DND-41 (cell line): ENCODE data around the gene DACT3.

ENCODE experiments used
- EZH2 ChIP-seq: IDR thresholded peaks from 3 replicates; pipeline ENCODE4 v1.6.1; 2012; ENCODE audit warnings: borderline replicate concordance, low read depth, mild to moderate bottlenecking, moderate library complexity, low read length, inconsistent platforms; ENCODE audit not compliant: severe bottlenecking
- TF ChIP-seq, protein P1 (sequence below): IDR thresholded peaks from 2 replicates; pipeline ENCODE4 v1.5.1; 2012; ENCODE audit warnings: borderline replicate concordance, low read length, moderate library complexity, mild to moderate bottlenecking; ENCODE audit not compliant: poor library complexity, severe bottlenecking; ENCODE audit errors: extremely low read depth

DNA sequence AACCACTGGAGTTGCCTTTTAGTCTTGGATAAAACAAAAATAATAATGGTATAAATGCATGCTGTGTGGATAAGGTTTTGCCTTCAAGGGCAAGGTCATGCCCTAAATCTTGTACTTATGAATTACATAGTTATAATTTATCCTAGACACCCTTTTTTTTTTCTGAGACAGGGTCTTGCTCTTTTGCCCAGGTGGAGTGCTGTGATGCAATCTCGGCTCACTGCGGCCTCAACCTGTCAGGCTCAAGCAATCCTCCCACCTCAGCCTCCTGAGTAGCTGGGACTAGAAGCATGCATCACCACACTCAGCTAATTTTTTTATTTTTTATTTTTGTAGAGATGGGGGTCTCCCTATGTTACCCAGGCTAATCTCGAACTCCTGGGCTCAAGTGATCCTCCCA lies 7.7 kb upstream of the DACT3 start:
- TF ChIP-seq, protein P1, sequence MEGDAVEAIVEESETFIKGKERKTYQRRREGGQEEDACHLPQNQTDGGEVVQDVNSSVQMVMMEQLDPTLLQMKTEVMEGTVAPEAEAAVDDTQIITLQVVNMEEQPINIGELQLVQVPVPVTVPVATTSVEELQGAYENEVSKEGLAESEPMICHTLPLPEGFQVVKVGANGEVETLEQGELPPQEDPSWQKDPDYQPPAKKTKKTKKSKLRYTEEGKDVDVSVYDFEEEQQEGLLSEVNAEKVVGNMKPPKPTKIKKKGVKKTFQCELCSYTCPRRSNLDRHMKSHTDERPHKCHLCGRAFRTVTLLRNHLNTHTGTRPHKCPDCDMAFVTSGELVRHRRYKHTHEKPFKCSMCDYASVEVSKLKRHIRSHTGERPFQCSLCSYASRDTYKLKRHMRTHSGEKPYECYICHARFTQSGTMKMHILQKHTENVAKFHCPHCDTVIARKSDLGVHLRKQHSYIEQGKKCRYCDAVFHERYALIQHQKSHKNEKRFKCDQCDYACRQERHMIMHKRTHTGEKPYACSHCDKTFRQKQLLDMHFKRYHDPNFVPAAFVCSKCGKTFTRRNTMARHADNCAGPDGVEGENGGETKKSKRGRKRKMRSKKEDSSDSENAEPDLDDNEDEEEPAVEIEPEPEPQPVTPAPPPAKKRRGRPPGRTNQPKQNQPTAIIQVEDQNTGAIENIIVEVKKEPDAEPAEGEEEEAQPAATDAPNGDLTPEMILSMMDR = no peak
- TF ChIP-seq EZH2 = no peak
